Liver (tissue), 3 donors: Measurements from ENCODE around the gene UNC79.

Experiments used
- ATF3 ChIP-seq: IDR thresholded peaks from 2 replicates; pipeline ENCODE4 v1.6.1; 2016; ENCODE audit warnings: antibody characterized with exemption
- CTCF ChIP-seq: fragments of 150-350 bp; IDR thresholded peaks from 2 replicates; pipeline ENCODE4 v1.5.1; 2017; ENCODE audit warnings: improper control_type of control experiment, low read depth, low read length; ENCODE audit not compliant: missing input control
- FOXA1 ChIP-seq: IDR thresholded peaks from 2 replicates; pipeline ENCODE4 v1.6.1; 2016; ENCODE audit warnings: antibody characterized with exemption
- JUND ChIP-seq, 2 donors: IDR thresholded peaks; 2 replicates each; pipeline ENCODE4 v1.6.1; 2016; ENCODE audit warnings: antibody characterized with exemption in 2 of 2
- NR2F2 ChIP-seq: IDR thresholded peaks from 2 replicates; pipeline ENCODE4 v1.6.1; 2016; ENCODE audit warnings: antibody characterized with exemption
- donor health status: healthy.
- donor health status: healthy.

- TF ChIP-seq CTCF (no peak), NR2F2 (no peak), JUND (IDR thresholded peaks at IDR 0.05) (no peak), FOXA1 (no peak), ATF3 (no peak)
These were observed 91.5 kb downstream of the UNC79 start for GRCh38 chr14:93522221-93522620.
